Progenitor cell of endocrine pancreas (in vitro differentiated cells): ENCODE results near the gene B3GALT5. TPM values are rescaled to one million over a fixed set of nuclear protein-coding genes. Genes with fewer than 3 reads are reported as not detected.

Source experiments
- DNase-seq: peaks from one replicate; pipeline ENCODE4 v3.0.0; 2021; ENCODE audit warnings: low spot score; ENCODE audit not compliant: unreplicated experiment
- H3K27ac Mint-ChIP-seq: 2 replicates; pipeline ENCODE4 v1.8.0; 2021; ENCODE audit warnings: mild to moderate bottlenecking, moderate library complexity, mixed read lengths
- H3K27me3 Mint-ChIP-seq: 2 replicates; pipeline ENCODE4 v1.8.0; 2021; ENCODE audit warnings: mixed read lengths
- H3K36me3 Mint-ChIP-seq: 2 replicates; pipeline ENCODE4 v1.8.0; 2022; ENCODE audit warnings: mixed read lengths; ENCODE audit not compliant: insufficient read depth
- H3K4me1 Mint-ChIP-seq: 2 replicates; pipeline ENCODE4 v1.8.0; 2021; ENCODE audit warnings: low read depth, mixed read lengths
- H3K4me3 Mint-ChIP-seq: 2 replicates; pipeline ENCODE4 v1.8.0; 2021; ENCODE audit warnings: low read depth, mild to moderate bottlenecking, moderate library complexity, mixed read lengths
- H3K9me3 Mint-ChIP-seq: 2 replicates; pipeline ENCODE4 v1.8.0; 2021; ENCODE audit warnings: low read depth, mixed read lengths
- CTCF ChIP-seq: fragments of 200-600 bp; sonication (generic); IDR thresholded peaks from one replicate; pipeline ENCODE4 v1.5.0; 2021; ENCODE audit warnings: antibody characterized with exemption, mild to moderate bottlenecking; ENCODE audit not compliant: unreplicated experiment
- total RNA-seq: library from RNA; stranded (reverse); gene quantifications from 2 replicates; pipeline ENCODE4 v1.2.1, GENCODE V29; 2021

The B3GALT5 gene
- total RNA-seq, 1 donor from 2014 or later = 0.86 TPM

GRCh38 chr21:39712976-39713375 lies 100.2 kb downstream of the B3GALT5 start:
- no peaks in the 10 kb centered on the region for H3K36me3 Mint-ChIP-seq
- no peak overlapping the region for H3K4me3 Mint-ChIP-seq
- DNase-seq = no peak
- H3K27ac Mint-ChIP-seq = no peak overlapping the region
- no peaks in the 10 kb centered on the region for H3K9me3 Mint-ChIP-seq
- TF ChIP-seq CTCF = peak; percentile 45
- H3K4me1 Mint-ChIP-seq = no peaks in the 10 kb centered on the region
- H3K27me3 Mint-ChIP-seq = peaks cover 16% of the 10 kb centered on the region

- peaks cover 16% of the 10 kb centered on the region for H3K27me3 Mint-ChIP-seq
Measured at GRCh38 chr21:39713905-39714304, 101.2 kb downstream of the B3GALT5 start.

GRCh38 chr21:39714331-39714730 lies 101.6 kb downstream of the B3GALT5 start:
- no peak for TF ChIP-seq CTCF
- no peaks in the 10 kb centered on the region for H3K4me1 Mint-ChIP-seq
- peaks cover 14% of the 10 kb centered on the region for H3K27me3 Mint-ChIP-seq
- H3K36me3 Mint-ChIP-seq = no peaks in the 10 kb centered on the region
- no peak for DNase-seq
- no peak overlapping the region for H3K4me3 Mint-ChIP-seq
- H3K9me3 Mint-ChIP-seq = no peaks in the 10 kb centered on the region
- no peak overlapping the region for H3K27ac Mint-ChIP-seq

More at GRCh38 chr21:39713905-39714304, 101.2 kb downstream of the B3GALT5 start:
- Mint-ChIP-seq H3K4me1 (no peaks in the 10 kb centered on the region), H3K4me3 (no peak overlapping the region), H3K27ac (no peak overlapping the region), H3K36me3 (no peaks in the 10 kb centered on the region), H3K9me3 (no peaks in the 10 kb centered on the region)
- DNase-seq = no peak
- TF ChIP-seq CTCF = no peak

GRCh38 chr21:39715804-39716397 lies 103.2 kb downstream of the B3GALT5 start:
- H3K36me3 Mint-ChIP-seq = no peaks in the 10 kb centered on the region
- no peak overlapping the region for H3K27ac Mint-ChIP-seq
- DNase-seq = peak; percentile 35
- H3K9me3 Mint-ChIP-seq = no peaks in the 10 kb centered on the region
- H3K27me3 Mint-ChIP-seq = peaks cover 8% of the 10 kb centered on the region
- TF ChIP-seq CTCF = peak; percentile 87
- no peak overlapping the region for H3K4me3 Mint-ChIP-seq
- H3K4me1 Mint-ChIP-seq = no peaks in the 10 kb centered on the region

GRCh38 chr21:39720126-39720778 lies 107.5 kb downstream of the B3GALT5 start:
- Mint-ChIP-seq H3K4me1 (no peaks in the 10 kb centered on the region), H3K9me3 (peaks cover 9% of the 10 kb centered on the region), H3K36me3 (no peaks in the 10 kb centered on the region), H3K4me3 (no peak overlapping the region), H3K27ac (no peak overlapping the region), H3K27me3 (no peaks in the 10 kb centered on the region)
- no peak for DNase-seq
- TF ChIP-seq CTCF = peak; percentile 15
